CD4-positive, alpha-beta T cell treated with Interleukin-21 for 1 hour (primary cell): ENCODE results near the gene GPR171.

Source experiments
- DNase-seq: peaks from one replicate; pipeline ENCODE4 v3.0.0-alpha.2; 2020

GPR171 gene

GRCh38 chr3:151213151-151213550 is 10.1 kb upstream of the GPR171 start:
- DNase-seq, result no peak

GRCh38 chr3:151210676-151211381 is 7.8 kb upstream of the GPR171 start:
- no peak for DNase-seq

- peak; percentile 51 for DNase-seq
Observed at GRCh38 chr3:151209654-151210053, 6.6 kb upstream of the GPR171 start.

DNA sequence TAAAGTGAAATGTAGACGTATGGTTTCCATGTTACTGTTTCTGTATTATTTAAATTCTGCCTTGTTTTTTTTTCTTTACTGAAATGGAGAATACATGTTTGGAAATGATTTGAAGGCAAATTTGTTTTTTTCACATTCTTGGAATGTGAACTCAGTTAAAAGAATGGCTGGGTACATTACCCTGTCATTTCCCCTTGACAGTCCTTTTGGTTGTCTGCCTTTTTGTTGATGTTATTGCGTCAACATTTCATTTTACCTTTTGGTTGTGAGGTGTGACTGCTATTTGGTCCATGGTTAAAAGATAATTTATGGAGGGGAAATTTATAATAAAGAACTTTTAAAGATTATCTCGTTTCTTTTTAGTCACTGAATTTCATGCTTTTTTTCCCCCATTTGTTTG is 3.2 kb upstream of the GPR171 start:
- DNase-seq, result peak; percentile 39

GRCh38 chr3:151205482-151205881 is 2.5 kb upstream of the GPR171 start:
- DNase-seq, result no peak

- peak; percentile 71 for DNase-seq
Observed at GRCh38 chr3:151204530-151205402, 1.8 kb upstream of the GPR171 start.

DNA sequence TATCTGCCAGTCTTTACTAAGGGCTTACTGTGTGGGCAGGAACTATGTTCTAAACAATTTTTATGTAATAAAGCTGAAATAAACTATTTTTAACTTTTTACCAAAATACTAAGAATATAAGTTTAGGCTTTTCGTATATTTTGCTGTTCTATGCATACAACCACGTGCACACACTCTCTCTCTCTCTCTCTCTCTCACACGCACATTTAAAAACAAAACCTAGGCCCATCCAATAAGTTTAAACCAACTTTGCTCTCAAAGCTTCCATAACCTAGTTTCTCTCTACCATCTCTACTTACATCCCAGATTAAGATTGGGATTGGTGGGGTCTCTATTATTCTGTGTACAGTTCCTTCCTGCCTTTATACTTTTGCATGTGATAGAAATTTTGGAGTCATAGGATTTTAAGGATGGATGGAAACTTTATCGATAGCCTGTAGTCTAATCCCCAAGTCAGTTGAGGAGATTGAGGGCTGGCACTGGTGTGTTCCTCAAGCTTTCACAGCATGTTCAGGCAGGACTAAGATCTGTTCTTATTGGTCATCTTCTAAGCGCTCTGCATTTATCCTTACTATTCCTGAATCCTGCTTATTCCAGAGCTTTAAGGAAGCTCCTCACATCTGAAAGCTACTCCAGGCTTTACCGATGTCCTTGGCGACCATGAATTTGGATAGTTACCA is 1.8 kb downstream of the GPR171 start:
- peak; percentile 48 for DNase-seq

DNA sequence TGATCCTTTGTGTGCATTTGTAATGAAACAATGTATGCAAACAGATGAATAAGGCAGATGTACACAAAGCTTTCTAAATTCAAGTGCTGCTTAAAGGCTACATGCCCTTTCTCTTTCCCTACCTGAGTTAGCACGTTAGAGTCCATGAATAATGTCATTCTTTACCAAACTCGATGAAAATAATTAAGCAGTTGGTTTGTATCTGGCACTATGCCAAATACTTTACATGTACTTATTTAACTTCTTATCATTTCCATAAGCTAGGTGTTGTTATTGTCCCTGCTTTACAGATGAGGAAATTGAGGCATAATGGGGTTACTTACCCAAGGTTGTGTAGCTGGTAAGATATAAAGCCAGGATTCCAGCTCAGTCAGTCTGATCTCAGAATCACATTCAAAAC is 2.4 kb downstream of the GPR171 start:
- DNase-seq, result no peak

DNA sequence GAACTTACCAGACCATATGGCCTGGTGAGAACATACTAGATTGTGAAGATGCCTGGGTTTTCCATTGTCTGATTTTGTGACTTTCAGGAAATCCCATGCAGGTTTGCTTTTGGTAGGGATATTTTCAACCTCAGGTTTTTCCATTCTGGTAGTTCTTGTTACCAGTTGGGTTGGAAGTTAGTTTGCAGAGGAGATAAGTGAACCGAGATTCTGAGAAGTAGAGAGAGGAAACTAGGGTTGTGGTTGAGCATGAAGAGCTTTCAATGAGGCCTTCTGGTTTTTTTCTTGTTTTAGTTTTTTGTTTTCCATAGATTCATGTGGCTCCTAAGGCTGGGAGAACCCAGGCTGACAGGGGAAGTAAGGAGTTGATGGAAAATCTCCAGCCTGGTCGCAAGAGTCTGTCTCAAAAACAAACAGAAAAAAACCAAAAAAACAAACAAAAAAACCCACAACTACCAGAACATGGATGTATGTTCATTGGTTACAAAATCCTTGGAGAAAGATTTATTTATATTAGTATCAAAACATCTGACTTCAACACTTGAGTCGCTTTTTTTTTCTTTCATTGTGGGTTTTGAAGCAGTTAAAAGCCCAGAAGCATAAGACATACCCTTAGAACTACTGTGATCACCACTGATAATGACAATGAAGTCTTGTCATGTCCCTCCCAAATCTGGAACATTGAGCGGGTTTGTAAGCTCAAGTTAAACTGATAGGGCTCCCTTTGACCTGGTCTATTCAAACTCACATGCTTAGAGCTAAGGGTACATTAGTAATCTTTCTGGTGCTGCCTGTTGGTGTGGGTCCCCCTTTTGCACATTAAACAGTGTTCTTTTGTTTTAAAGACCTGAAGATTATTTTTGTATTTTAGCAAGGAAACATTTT is 3.2 kb downstream of the GPR171 start:
- DNase-seq, result no peak

- no peak for DNase-seq
Observed at GRCh38 chr3:151198849-151199248, 4.2 kb downstream of the GPR171 start.

DNA sequence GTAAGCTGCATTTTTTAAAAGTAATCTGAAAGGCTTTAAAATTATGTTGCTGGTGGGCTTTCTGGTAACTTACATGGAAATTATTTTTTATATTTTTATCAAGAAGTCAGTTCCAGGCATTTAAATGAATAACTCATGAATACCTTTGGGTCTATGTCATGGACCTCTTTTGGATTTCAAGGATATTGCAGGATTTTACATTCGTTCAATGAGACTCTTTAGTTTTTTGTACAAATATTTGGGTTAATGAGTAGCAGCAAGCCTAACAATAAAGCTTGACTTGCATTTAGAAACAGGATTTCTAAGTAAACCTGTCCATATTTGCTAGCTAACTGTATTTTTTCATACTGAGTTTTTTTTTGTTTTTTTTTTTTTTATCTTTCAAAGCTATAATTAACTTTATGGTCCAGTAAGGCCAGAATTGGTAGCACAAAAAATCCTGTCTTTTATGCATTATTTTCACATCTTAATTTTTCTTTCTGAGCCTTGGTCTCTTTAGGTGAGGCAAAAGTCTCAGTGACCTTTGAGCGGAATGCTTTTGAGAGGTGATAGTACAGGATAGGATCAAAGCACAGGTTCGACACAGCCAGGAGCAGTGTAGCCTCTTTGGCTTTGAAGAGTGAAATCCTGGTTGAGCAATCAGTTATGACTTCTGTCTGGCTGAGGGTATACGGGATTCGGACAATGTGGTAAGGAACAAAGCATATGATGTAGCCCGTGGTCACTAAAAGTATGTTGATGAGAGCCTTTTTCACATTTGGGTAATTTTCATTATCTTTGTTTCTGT is 4.8 kb downstream of the GPR171 start:
- no peak for DNase-seq

DNA sequence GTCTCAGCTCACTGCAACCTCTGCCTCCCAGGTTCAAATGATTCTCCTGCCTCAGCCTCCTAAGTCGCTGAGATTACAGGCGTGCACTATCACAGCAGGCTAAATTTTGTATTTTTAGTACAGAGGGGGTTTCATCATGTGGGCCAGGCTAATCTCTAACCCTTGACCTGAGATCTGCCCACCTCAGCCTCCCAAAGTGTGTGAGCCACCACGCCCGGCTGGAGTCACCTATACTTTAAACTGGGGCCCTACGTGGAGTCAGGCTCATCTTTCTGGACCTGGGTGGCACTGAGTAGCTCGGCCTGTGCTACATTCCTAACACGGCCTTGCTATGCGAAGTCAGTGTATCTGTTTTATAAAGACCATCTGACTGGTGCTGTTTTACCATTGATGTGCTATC is 5.8 kb downstream of the GPR171 start:
- no peak for DNase-seq

DNA sequence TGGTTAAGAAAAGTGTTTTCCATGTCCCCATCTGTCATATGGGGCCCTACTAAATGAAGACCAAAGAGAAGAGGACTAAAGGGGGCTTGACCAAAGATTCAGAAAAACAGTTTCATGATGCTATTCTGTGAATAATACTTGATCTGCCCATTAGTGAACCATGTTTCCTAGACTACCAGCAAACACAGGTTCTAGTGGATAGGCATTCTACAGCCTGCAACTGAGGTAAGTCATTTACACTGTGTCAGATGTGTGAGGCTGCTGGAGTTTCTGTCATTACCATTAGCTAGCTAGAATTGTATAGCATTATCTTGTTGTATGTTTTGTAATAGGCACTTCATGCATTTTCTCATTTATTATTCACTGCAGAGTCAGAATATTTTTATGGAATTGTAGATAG is 6.6 kb downstream of the GPR171 start:
- DNase-seq, result no peak

GRCh38 chr3:151195826-151196225 is 7.2 kb downstream of the GPR171 start:
- no peak for DNase-seq

- DNase-seq, result no peak
Observed at GRCh38 chr3:151192545-151192944, 10.5 kb downstream of the GPR171 start.

DNA sequence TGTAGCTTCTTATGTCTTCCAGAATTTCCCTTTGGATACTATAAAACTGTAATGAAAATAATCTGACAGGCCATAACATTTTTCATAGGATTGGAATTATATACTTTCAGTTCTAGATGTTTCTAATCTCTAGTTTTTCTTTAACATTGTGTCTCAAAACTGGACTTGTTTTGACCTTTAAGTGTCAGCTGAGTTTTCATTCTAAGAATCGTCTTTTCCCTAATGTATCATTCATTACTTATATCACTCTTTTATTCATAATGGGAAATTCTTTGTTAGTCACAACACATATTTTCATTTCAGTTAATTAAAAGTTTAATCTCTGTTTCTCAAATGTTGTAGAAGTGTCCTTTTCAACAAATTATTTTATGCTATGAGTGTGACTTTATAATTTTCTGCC is 11.9 kb downstream of the GPR171 start:
- DNase-seq, result no peak

- DNase-seq, result no peak
Observed at GRCh38 chr3:151183265-151183671, 19.7 kb downstream of the GPR171 start.

GRCh38 chr3:151182349-151183079 is 20.5 kb downstream of the GPR171 start:
- no peak for DNase-seq

DNA sequence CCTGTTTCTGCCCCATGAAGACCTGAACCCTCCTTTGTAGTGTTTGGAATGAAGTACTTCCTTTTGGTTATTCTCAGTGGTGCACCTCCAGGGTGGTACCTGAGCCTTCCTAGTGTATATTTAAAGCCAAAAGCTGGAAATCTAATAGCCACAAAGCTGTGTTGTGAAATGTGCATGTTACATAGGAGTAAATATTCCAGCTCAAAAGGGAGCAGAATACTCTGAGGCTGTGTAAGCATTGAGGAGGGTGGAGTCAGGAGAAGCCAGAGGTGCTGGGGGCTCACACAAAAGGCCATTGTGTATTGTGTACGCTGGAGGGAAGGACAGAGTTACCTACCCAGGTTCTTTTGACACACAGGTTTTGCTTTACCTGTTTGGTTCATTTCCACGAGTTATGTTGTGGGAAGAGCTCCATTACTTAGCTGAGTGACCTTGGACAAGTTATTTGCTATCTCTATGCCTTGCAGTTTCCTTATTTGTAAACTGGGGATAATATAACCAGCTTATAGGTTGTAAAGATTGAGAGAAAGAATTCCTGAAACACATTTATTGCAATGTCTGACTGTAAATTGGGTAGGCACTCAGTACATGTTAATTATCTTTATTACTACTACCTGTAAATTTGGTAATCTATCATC is 24.7 kb downstream of the GPR171 start:
- DNase-seq, result no peak

DNA sequence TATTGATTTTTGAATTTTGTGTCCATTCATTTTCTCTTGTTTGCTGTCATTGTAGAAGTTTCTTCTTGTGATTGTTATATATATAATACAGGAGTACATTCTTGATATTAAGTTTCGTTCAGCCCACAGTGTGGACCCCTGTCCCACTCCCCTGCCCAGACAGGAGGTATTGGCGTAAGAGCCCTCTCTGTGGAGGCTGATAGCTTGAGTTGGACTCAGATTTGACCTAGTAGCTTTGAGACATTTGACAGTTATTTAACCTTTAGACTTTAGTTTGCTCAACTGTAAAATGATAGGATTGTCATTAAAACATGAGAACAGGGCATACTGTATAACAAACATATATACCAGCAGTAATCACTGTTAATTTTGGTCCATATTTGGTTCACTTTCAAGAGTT is 27.1 kb downstream of the GPR171 start:
- no peak for DNase-seq

GRCh38 chr3:151174351-151174750 is 28.7 kb downstream of the GPR171 start:
- no peak for DNase-seq
